ENCODE data around the gene N4BP3. TPM values are rescaled to one million over a fixed set of nuclear protein-coding genes. Genes with fewer than 3 reads are reported as not detected.

Gene N4BP3
- total and polyA plus RNA-seq, 2 of the 13 experiments (the other 11 are each of a cell fraction or from before 2014, with no cell fraction given), result 0.13 TPM; not detected in 1

DNA sequence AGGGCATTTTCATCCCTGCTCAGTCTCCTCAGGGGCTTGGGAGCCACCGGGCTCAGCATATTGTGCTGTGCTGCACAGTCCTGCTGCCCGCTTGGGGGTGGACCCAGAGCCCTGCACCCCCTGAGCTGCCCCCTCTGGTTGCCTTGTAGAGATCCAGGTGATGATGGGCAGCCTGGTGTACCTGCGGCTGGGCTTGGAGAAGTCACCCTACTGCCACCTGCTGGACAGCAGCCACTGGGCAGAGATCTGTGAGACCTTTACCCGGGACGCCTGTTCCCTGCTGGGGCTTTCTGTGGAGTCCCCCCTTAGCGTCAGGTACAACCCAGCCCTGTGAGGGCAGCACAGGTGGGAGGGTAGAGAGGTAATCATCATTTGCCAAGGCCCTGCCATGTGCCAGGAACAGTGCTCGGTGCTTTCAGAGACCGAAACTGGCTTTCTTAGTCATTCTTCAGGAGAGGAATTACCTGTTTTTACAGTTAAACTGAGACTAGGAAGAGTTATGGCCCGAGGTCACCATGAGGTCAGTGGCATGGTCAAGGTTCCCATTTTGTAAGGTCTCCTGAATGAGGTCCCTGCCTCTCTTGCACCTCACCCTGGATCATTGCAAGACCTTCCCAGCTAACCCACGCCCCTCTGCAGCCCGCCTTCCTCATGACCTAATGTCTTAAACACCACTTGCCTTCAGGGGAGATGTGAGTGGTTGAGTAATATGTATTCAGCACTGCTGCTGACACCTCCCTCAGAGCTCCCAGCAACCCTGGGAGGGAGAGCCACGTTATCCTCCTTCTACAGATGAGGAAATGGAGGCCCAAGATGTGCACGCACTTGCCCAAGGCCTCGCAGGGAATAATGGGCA, 32.9 kb downstream of the N4BP3 start (continued):
- TF ChIP-seq ATM (IDR thresholded peaks at IDR 0.05; ENCODE audit: borderline replicate concordance) (no peak), MTA3 (CRISPR knock-in tag; IDR thresholded peaks at IDR 0.05) (no peak), AGO2 (optimal IDR thresholded peaks at IDR 0.05; ENCODE audit: low read depth, low read length) (peak; percentile 72), ZNF564 (CRISPR knock-in tag; IDR thresholded peaks at IDR 0.05) (no peak), PITX1 (CRISPR knock-in tag; IDR thresholded peaks at IDR 0.05) (no peak), STAG1 (CRISPR knock-in tag; IDR thresholded peaks at IDR 0.05) (peak; percentile 69), ZNF30 (CRISPR knock-in tag; IDR thresholded peaks at IDR 0.05) (no peak), U2AF1 (optimal IDR thresholded peaks at IDR 0.05; ENCODE audit: low read depth, low read length) (no peak), NR3C1 (CRISPR knock-in tag; IDR thresholded peaks at IDR 0.05) (no peak), ZNF850 (CRISPR knock-in tag; conservative IDR thresholded peaks at IDR 0.05) (no peak), CTCF (CRISPR knock-in tag; IDR thresholded peaks at IDR 0.05) (peak; percentile 91), PATZ1 (CRISPR knock-in tag; IDR thresholded peaks at IDR 0.05) (peak; percentile 63), KAT8 (CRISPR knock-in tag; IDR thresholded peaks at IDR 0.05) (no peak), RXRB (CRISPR knock-in tag; IDR thresholded peaks at IDR 0.05; ENCODE audit: borderline replicate concordance) (no peak), USF2 (IDR thresholded peaks at IDR 0.05; ENCODE audit: low read depth, low read length) (no peak), USF2 (CRISPR knock-in tag; IDR thresholded peaks at IDR 0.05; ENCODE audit: borderline replicate concordance) (no peak), ZNF572 (CRISPR knock-in tag; IDR thresholded peaks at IDR 0.05) (no peak), JARID2 (CRISPR knock-in tag; IDR thresholded peaks at IDR 0.05; ENCODE audit: insufficient replicate concordance) (no peak), ARNT2 (CRISPR knock-in tag; IDR thresholded peaks at IDR 0.05; ENCODE audit: low read depth) (no peak), ATRX (CRISPR knock-in tag; IDR thresholded peaks at IDR 0.05; ENCODE audit: borderline replicate concordance) (no peak), SRF (IDR thresholded peaks at IDR 0.05; ENCODE audit: low read depth, low read length) (no peak), DNMT1 (CRISPR knock-in tag; IDR thresholded peaks at IDR 0.05) (0 out of 2 replicates have a peak, but pooled peaks have one; percentile 50), MIER2 (CRISPR knock-in tag; IDR thresholded peaks at IDR 0.05) (no peak)
- TF ChIP-seq, protein P1, sequence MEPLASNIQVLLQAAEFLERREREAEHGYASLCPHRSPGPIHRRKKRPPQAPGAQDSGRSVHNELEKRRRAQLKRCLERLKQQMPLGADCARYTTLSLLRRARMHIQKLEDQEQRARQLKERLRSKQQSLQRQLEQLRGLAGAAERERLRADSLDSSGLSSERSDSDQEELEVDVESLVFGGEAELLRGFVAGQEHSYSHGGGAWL (CRISPR knock-in tag; IDR thresholded peaks at IDR 0.05), result 0 out of 2 replicates have a peak, but pooled peaks have one; percentile 31
